Effector CD8-positive, alpha-beta T cell (primary cell): Measurements from ENCODE around the gene HACD1.

ENCODE experiments used
- DNase-seq: peaks from one replicate; lab custom pipeline; 2025; lab: John Stamatoyannopoulos, UW

The HACD1 gene

DNA sequence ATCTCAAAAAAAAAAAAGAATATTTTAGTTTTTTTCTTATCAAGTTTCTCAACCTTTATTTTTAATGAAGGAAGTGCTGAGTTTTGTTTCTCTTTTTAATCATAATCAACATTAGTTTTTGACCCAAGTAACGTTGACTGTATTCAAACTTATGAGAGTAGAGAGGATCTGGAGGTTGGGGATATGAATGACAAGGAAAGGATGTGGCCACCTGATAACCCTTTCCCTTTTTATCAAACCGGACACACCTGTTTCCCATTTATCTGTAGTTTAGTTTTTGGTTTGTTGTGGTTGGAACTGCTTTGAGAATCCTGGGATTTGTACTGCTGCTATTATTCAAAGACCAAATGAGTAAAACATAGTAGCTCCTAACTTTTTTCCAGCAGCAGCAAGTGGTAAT lies 38.6 kb downstream of the HACD1 start:
- DNase-seq = no peak

DNA sequence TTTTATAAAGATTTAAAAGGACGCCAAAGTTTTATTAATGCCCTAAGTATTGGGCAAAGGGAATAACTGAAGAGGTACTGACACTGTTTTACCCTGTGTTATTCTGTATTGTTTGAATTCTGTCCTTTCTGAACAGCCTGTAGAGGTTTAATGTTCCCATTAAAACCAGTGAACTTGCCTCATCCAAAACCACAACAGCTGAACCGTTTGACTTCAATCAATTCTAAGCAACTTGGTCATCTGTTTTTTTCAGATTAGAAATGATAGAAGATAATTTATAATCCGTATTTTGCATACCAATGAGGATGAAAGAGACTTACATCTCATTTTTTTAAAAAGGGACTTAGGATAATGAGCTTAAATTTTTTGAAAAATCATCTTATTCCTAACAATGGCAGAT lies 40.4 kb downstream of the HACD1 start:
- no peak for DNase-seq

DNA sequence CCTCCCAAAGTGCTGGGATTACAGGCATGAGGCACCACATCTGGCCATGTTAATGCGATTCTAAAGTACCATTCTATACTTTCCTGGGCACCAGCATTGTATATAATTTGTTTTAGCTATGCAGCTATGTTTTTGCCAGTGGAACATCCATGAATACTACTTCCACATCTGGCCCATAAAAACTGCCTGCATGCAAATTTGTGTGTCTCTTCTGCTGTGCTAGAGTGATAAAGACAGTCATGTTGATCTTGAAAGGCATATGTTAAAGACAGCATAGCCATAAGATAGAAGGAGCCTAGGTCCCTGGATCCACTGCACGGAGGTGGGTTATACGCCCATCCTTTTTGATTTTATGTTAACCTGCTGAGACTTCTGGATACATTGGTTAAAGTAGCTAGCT lies 52.3 kb downstream of the HACD1 start:
- DNase-seq = no peak

DNA sequence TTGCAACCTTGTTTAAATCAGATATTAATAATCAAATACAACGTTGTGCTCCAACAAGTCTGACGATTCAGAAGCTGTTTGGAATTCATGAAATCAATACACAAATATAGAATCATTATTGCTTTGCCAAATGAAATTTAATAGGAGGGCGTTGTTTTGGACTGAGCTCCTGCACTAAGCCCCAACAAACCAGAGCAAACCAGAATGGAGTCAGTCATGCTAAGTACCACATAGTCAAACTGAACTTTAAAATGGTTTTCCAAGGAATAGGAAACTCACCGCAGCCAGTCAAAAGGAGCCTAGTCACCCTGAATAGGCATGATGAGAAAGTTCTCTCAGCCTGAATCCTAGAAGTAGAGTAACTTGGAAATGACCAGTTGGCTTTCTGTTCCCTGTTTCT lies 53.7 kb downstream of the HACD1 start:
- no peak for DNase-seq

DNA sequence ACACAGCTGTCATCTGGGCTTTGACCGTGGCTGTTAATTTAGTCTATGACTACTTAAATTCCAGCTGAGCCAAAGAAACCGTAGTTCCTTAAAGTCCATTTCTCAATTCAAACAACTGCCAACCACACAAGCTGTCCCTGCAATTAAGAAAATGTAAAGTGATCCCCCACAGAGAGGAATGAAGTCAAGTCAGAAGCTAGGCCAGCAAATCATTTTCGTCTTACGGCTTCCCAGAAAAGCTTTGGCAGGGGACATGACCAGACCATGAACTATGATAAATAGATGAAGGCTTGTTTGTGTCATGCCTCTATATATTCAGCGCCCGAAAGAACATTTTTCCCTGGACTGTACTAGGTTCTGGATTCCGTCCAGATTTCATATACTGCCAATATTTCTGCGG lies 54.6 kb downstream of the HACD1 start:
- DNase-seq = no peak

DNA sequence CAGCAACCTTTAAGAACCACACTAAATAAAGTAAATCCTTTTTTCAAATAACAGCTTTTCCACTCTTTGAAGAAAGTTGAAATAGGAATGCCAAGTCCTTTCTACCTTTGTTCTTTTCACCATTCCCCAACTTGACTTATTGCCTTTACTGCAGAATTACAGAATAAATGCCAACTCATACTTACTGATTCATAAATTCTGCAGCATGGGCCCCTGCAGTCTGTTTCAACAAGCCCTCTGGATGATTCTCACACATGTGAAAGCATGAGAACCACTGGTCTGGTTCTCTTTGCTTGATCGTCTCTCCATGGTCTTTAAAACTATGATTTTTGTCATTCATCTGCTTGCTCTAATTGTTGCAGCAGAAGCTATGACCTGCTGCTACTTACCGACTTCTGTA lies 56.1 kb downstream of the HACD1 start:
- no peak for DNase-seq

DNA sequence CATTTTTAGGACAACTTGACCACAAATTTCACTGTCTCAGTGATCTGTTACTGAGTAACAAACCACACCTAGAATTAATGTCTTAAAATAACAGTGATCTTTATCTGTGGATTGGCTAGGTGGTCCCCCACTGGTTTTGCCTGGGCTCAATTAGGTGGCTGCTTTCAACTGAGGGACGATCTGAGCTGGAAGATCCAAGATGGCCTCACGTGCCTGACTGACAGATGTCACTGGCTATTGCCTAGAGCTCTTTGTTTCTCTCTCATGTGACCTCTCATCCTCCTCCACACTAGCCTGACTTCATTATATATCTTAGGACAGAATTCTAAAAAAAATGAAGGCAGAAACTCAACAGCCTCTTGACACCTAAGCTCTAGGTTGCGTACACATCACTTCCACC lies 59.7 kb downstream of the HACD1 start:
- no peak for DNase-seq

DNA sequence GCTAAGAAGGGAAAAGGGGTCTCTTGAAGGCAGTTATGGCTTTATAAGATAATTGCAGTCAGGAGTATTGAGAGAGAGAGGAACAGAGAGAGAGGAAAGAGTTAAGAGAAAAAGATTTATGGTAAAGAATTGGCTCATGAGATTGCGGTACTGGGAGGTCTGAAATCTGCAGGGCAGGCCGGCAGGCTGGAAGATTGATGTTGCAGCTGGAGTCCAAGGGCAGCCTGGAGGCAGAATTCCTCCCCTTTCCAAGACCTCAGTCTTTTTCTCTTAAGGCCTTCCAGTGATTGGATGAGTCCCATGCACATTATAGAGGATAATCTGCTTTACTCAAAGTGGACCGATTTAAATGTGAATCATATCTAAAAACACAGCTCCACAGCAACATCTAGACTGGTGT lies 68.4 kb downstream of the HACD1 start:
- DNase-seq = no peak

DNA sequence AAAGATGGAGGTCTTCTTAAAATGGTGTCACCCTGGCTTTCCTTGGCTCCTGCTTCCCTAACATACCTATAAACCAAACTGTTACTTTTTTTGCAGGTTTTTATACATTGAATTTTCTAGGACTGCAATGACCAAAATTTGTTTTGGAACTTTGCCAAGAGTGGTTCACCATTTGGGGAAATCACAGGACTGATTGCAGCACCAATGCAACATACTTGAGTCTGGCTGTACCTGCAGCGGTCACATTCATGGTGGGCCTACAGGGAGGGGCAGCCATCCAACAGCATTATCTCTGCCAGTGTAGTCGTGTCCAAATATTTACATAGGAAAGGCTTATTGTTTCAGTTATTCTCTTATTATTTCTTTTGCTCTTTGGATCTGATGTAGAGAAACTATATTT lies 69.0 kb downstream of the HACD1 start:
- DNase-seq = no peak

DNA sequence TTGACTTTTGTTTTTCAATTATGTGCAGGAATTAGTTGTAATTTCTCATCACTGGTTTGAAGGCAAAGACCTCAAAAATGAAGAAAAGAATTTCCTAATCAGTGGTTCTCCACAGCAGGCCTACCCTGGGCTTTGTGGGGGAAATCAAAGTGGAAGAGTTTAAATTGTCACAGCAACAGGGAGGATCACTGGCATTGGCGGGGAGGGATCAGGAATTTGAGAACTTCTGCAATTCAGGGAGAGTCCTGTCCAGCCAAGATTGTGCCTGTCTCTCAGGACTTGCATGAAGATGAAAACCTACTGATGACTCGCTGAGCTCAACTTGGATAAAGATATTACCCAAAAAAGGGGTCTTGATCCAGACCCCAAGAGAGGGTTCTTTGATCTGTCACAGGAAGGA lies 70.1 kb downstream of the HACD1 start:
- DNase-seq = no peak

DNA sequence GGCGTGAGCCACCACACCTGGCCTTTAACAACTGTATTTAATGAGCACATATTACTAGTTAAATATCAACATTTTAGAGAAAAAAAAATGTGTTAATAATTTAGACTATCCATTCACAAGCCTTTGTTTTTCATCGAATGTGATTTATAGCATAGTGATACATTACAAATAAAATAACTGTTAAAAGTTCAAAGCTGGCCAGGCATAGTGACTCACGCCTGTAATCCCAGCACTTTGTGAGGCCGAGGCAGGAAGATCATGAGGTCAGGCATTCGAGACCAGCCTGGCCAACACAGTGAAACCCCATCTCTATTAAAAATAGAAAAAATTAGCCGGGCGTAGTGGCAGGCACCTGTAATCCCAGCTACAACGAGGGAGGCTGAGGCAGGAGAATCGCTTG lies 72.7 kb downstream of the HACD1 start:
- no peak for DNase-seq
